PC-3 (cell line): Measurements from ENCODE around the gene CDH10. TPM values are rescaled to one million over a fixed set of nuclear protein-coding genes. Genes with fewer than 3 reads are reported as not detected.

Source experiments
- ATAC-seq: fragments of 200-7000 bp; cut with Tn5 transposase; 2 replicates; pipeline ENCODE4 v1.9.1; 2020; ENCODE audit warnings: mild to moderate bottlenecking, moderate library complexity
- BruUV-seq: library from RNA; stranded (reverse); fragments of 400-500 nt; replicated peaks from 2 replicates; lab custom pipeline; 2021; lab: Mats Ljungman, UMichigan
- CTCF ChIA-PET: fragments of 300-600 bp; sonication (Branson Sonifier 250); formaldehyde crosslinking; loops from one replicate; lab custom pipeline; 2022; ENCODE audit warnings: antibody characterized with exemption; lab: Charles Lee
- POLR2A ChIA-PET: fragments of 300-600 bp; sonication (Branson Sonifier 250); formaldehyde crosslinking; loops from one replicate; lab custom pipeline; 2022; ENCODE audit warnings: antibody characterized with exemption; ENCODE audit not compliant: unreplicated experiment; lab: Charles Lee
- DNase-seq: peaks from one replicate; pipeline ENCODE4 v3.0.0-alpha.2; 2015
- H2AFZ ChIP-seq: fragments of 300-600 bp; sonication (generic); 2 replicates; pipeline ENCODE4 v1.6.0; 2016; ENCODE audit warnings: antibody characterized with exemption, low read length
- H3F3A ChIP-seq: fragments of 300-600 bp; sonication (generic); one replicate; pipeline ENCODE4 v1.6.0; 2017; ENCODE audit warnings: antibody characterized with exemption, low read length, control low read depth, mild to moderate bottlenecking; ENCODE audit not compliant: unreplicated experiment
- H3K27ac ChIP-seq: fragments of 300-600 bp; sonication (generic); 2 replicates; pipeline ENCODE4 v1.5.1; 2016; ENCODE audit warnings: mild to moderate bottlenecking, low read length
- H3K27me3 ChIP-seq: fragments of 300-600 bp; sonication (generic); 2 replicates; pipeline ENCODE4 v1.6.1; 2016; ENCODE audit warnings: low read length, mixed read lengths
- H3K36me3 ChIP-seq: fragments of 300-600 bp; sonication (generic); 2 replicates; pipeline ENCODE4 v1.6.1; 2016; ENCODE audit warnings: low read depth, mixed run types, low read length, mixed read lengths
- H3K4me1 ChIP-seq: fragments of 300-600 bp; sonication (generic); 2 replicates; pipeline ENCODE4 v1.5.1; 2016; ENCODE audit warnings: low read length; ENCODE audit not compliant: insufficient read depth
- H3K4me2 ChIP-seq: fragments of 300-600 bp; sonication (generic); 2 replicates; pipeline ENCODE4 v1.6.0; 2016; ENCODE audit warnings: low read length
- H3K4me3 ChIP-seq: fragments of 300-600 bp; sonication (generic); 2 replicates; pipeline ENCODE4 v1.5.1; 2016; ENCODE audit warnings: mild to moderate bottlenecking, low read length, mixed read lengths
- H3K79me2 ChIP-seq: fragments of 300-600 bp; sonication (generic); 2 replicates; pipeline ENCODE4 v1.6.1; 2017; ENCODE audit warnings: low read length, mixed read lengths
- H3K9ac ChIP-seq: fragments of 300-600 bp; sonication (generic); 2 replicates; pipeline ENCODE4 v1.6.0; 2016; ENCODE audit warnings: mild to moderate bottlenecking, low read length
- H3K9me2 ChIP-seq: fragments of 300-600 bp; sonication (generic); replicated peaks from 2 replicates; pipeline ENCODE4 v1.6.1; 2016; ENCODE audit warnings: mixed run types, low read length, mixed read lengths
- H3K9me3 ChIP-seq: fragments of 300-600 bp; sonication (generic); 2 replicates; pipeline ENCODE4 v1.6.1; 2016; ENCODE audit warnings: low read length, mixed read lengths
- H4K20me1 ChIP-seq: fragments of 300-600 bp; sonication (generic); 2 replicates; pipeline ENCODE4 v1.6.1; 2016; ENCODE audit warnings: low read length, mixed read lengths
- EZH2 ChIP-seq: fragments of 300-600 bp; sonication (generic); IDR thresholded peaks from one replicate; pipeline ENCODE4 v1.6.1; 2017; ENCODE audit warnings: antibody characterized with exemption, mild to moderate bottlenecking, low read length; ENCODE audit not compliant: unreplicated experiment
- EZH2phosphoT487 ChIP-seq: fragments of 300-600 bp; sonication (generic); IDR thresholded peaks from 2 replicates; pipeline ENCODE4 v1.6.1; 2018; ENCODE audit warnings: mild to moderate bottlenecking, antibody characterized with exemption, low read length, borderline replicate concordance
- intact Hi-C: fragments of 100-400 bp; cut with micrococcal nuclease; formaldehyde crosslinking; loops from 2 replicates; pipeline ENCODE4 v1.9.0; 2023
- total RNA-seq: library from RNA; depleted of rRNA; stranded (reverse); fragments of >200 nt; gene quantifications from 2 replicates; pipeline ENCODE4 v1.2.3, GENCODE V29; 2014
- TF ChIP-seq, protein P1 (sequence below): fragments of 300-600 bp; sonication (generic); conservative IDR thresholded peaks from 2 replicates; pipeline ENCODE4 v1.5.1; 2017; ENCODE audit warnings: antibody characterized with exemption, low read depth, mild to moderate bottlenecking, low read length

The CDH10 gene
- total RNA-seq, 1 experiment from 2014 or later: not detected

DNA sequence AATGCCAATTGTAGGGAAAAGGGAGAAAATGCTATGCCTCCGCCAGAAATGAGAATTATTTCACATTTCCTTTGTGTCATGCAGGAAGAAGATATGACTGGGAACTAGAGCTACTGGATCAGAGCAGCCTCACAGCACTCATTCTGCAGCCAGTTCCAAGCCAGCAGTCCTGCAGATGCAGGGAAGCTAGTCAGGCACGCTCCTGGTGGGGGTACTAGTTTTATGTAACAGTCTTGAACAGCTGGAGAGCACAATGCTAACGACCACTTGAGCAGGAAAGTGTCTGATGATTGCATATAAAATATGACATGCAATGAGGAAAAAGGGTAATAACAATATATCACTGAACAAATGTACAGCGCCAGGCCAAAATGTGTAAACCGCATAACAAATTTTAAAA is 21.7 kb downstream of the CDH10 start:
- ChIA-PET CTCF (no interaction called here), POLR2A (no interaction called here)
- TF ChIP-seq, protein P1, sequence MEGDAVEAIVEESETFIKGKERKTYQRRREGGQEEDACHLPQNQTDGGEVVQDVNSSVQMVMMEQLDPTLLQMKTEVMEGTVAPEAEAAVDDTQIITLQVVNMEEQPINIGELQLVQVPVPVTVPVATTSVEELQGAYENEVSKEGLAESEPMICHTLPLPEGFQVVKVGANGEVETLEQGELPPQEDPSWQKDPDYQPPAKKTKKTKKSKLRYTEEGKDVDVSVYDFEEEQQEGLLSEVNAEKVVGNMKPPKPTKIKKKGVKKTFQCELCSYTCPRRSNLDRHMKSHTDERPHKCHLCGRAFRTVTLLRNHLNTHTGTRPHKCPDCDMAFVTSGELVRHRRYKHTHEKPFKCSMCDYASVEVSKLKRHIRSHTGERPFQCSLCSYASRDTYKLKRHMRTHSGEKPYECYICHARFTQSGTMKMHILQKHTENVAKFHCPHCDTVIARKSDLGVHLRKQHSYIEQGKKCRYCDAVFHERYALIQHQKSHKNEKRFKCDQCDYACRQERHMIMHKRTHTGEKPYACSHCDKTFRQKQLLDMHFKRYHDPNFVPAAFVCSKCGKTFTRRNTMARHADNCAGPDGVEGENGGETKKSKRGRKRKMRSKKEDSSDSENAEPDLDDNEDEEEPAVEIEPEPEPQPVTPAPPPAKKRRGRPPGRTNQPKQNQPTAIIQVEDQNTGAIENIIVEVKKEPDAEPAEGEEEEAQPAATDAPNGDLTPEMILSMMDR: no peak
- TF ChIP-seq EZH2phosphoT487: no peak
- no peak for TF ChIP-seq EZH2
- H3K9me2 ChIP-seq: no peaks in the 10 kb centered on the region
- peaks cover 3% of the 10 kb centered on the region; the same call in 1 of the 2 replicates for H3K4me1 ChIP-seq
- H3K9ac ChIP-seq: no peak overlapping the region
- no peaks in the 10 kb centered on the region for H3K9me3 ChIP-seq
- intact Hi-C loops: no loop called here
- DNase-seq: no peak
- H3K27ac ChIP-seq: no peak overlapping the region
- no peak for ATAC-seq
- no peaks in the 10 kb centered on the region for H3F3A ChIP-seq
- no peak overlapping the region for H3K4me3 ChIP-seq
- no peak overlapping the region for H3K4me2 ChIP-seq
- H3K27me3 ChIP-seq: no peaks in the 10 kb centered on the region
- H3K79me2 ChIP-seq: no peaks in the 10 kb centered on the region
- no TSS peak for BruUV-seq
- no peaks in the 10 kb centered on the region for H4K20me1 ChIP-seq
- H2AFZ ChIP-seq: no peak overlapping the region
- H3K36me3 ChIP-seq: no peaks in the 10 kb centered on the region

DNA sequence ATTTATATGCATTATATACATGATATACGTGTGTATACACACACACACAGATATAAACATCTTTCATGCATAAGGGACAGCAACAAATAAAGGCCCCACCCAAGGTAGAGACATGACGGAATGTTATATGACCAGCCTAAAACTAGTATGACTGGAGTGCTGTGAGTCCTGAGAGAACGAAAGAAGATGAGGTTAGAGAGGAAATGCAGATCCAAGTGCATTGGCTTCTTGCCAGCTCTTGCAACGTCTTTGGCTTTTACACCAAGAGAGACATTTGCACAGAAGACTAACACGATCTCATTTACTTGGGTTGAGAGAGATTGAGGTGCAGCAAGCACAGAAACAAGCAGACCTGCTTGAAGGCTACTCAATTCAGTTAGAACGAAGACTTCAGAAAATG is 23.0 kb downstream of the CDH10 start:
- H3K9me2 ChIP-seq: no peaks in the 10 kb centered on the region
- TF ChIP-seq EZH2 (no peak), EZH2phosphoT487 (no peak)
- TF ChIP-seq, protein P1: no peak
- H3K27ac ChIP-seq: no peak overlapping the region
- H3K36me3 ChIP-seq: no peaks in the 10 kb centered on the region
- ChIA-PET CTCF (no interaction called here), POLR2A (no interaction called here)
- H3K4me3 ChIP-seq: no peak overlapping the region
- no peak overlapping the region for H2AFZ ChIP-seq
- peaks cover 3% of the 10 kb centered on the region; the same call in 1 of the 2 replicates for H3K4me1 ChIP-seq
- H4K20me1 ChIP-seq: no peaks in the 10 kb centered on the region
- no peaks in the 10 kb centered on the region for H3F3A ChIP-seq
- H3K9ac ChIP-seq: no peak overlapping the region
- no TSS peak for BruUV-seq
- DNase-seq (peak; percentile 40), ATAC-seq (no peak)
- no peaks in the 10 kb centered on the region for H3K27me3 ChIP-seq
- intact Hi-C loops: no loop called here
- no peaks in the 10 kb centered on the region for H3K9me3 ChIP-seq
- H3K79me2 ChIP-seq: no peaks in the 10 kb centered on the region
- no peak overlapping the region for H3K4me2 ChIP-seq

DNA sequence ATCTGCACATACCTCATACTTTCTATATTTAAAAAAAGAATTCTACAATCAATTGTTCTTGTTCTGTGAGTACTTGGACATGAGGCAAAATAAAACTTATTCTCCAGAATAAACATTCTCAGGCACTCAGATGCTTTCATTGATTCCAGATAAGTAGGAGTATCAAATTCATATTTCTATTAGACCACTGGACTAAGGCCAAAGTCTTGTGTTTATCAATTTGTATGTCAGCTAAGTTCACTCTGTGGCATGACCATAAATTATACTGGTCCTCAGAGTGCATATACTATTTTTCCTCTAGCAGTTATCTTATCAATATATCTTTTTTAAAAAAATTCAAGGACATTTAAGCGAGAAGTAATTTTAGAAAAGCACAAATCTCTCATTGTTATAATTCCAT is 28.2 kb downstream of the CDH10 start:
- TF ChIP-seq, protein P1: no peak
- no peak for TF ChIP-seq EZH2
- TF ChIP-seq EZH2phosphoT487: no peak
- Histone ChIP-seq H2AFZ (no peak overlapping the region), H3K9ac (no peak overlapping the region), H3K36me3 (no peaks in the 10 kb centered on the region), H3K79me2 (no peaks in the 10 kb centered on the region), H3K9me2 (no peaks in the 10 kb centered on the region), H3K4me3 (no peak overlapping the region), H3K27me3 (no peaks in the 10 kb centered on the region), H3K27ac (no peak overlapping the region), H3F3A (no peaks in the 10 kb centered on the region), H3K4me1 (peaks cover under 1% of the 10 kb centered on the region; the same call in 1 of the 2 replicates), H3K4me2 (no peak overlapping the region), H3K9me3 (no peaks in the 10 kb centered on the region), H4K20me1 (no peaks in the 10 kb centered on the region)
- CTCF ChIA-PET: no interaction called here
- ATAC-seq (no peak), DNase-seq (no peak)
- POLR2A ChIA-PET: no interaction called here
- no TSS peak for BruUV-seq
- intact Hi-C loops: no loop called here
